GM12872 (cell line): ENCODE data around the gene ASS1.

Experiments
- TF ChIP-seq, protein P1 (sequence below): IDR thresholded peaks from 3 replicates; pipeline ENCODE4 v1.5.1; 2011; ENCODE audit warnings: low read depth, mild to moderate bottlenecking, low read length, moderate library complexity; ENCODE audit not compliant: insufficient read depth

The ASS1 gene

DNA sequence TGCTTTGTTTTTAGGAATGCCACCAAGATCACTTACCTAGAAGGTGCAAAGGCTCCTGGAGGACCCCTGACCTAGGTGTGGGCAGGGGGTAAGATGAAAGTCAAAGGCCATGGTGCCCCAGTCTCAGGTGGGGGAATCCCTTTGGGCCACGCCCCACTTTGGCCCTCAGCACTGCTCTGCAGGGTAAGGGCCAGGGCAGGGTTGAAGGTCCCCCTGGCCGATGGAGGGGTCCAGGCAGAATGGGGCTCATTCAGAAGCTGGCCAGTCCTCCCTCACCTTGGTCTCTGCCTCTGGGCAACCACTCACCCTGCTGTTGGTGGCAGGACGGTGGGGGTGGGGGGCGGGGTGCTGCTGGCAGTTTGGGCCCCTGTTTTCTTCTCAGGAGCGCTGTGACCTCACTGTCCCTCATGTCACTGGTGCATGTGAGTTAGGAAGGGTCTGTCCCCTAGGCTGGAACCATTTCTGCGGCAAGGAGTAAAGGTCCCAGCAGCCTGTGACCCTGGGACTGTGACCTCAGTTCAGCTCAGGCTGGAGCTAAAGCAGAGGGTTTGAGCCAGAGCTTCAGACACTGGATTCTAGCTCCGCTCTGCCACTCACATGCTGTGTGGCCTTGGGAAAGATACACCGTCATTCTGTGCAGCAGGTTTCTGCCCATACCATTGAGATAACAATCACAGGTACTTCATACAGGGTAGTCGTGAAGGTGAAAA is 1.9 kb upstream of the ASS1 start:
- TF ChIP-seq, protein P1, sequence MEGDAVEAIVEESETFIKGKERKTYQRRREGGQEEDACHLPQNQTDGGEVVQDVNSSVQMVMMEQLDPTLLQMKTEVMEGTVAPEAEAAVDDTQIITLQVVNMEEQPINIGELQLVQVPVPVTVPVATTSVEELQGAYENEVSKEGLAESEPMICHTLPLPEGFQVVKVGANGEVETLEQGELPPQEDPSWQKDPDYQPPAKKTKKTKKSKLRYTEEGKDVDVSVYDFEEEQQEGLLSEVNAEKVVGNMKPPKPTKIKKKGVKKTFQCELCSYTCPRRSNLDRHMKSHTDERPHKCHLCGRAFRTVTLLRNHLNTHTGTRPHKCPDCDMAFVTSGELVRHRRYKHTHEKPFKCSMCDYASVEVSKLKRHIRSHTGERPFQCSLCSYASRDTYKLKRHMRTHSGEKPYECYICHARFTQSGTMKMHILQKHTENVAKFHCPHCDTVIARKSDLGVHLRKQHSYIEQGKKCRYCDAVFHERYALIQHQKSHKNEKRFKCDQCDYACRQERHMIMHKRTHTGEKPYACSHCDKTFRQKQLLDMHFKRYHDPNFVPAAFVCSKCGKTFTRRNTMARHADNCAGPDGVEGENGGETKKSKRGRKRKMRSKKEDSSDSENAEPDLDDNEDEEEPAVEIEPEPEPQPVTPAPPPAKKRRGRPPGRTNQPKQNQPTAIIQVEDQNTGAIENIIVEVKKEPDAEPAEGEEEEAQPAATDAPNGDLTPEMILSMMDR, result no peak

GRCh38 chr9:130443456-130443801 is 1.3 kb upstream of the ASS1 start:
- TF ChIP-seq, protein P1, result no peak

DNA sequence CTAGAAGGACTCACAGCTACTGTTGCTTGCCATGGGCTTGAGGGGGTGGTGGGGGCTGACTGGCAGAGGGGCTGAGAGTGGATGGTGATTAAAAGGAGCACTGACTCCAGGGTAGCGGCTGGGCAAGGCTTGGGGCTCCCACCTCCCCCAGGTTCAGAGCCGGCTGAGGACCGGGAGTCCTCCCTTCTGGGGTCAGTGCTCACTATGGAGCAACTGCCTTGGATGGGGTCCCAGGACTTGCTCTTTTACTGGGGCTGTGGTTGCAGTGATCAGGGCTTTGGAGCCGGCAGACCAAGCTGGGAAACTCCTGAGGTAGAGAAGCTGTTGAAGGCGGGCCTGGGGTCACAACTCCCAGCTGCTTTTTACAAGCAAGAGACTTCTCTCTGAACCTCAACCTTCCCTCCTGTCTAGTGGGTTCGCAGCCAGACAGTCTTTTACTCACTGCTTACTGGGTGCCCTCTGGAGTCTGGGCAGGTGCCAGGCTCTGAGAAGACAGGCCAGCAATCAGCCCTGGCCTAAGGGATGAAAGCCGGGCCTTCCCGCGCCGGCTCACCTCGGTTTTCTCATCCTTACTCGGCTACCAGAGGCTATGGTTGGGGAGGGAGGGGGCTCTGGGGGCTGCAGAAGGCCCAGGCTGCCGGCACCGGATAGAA is 795 bp upstream of the ASS1 start:
- TF ChIP-seq, protein P1, result no peak

- TF ChIP-seq, protein P1, result no peak
These were observed 665 bp downstream of the ASS1 start for GRCh38 chr9:130445268-130445983.

DNA sequence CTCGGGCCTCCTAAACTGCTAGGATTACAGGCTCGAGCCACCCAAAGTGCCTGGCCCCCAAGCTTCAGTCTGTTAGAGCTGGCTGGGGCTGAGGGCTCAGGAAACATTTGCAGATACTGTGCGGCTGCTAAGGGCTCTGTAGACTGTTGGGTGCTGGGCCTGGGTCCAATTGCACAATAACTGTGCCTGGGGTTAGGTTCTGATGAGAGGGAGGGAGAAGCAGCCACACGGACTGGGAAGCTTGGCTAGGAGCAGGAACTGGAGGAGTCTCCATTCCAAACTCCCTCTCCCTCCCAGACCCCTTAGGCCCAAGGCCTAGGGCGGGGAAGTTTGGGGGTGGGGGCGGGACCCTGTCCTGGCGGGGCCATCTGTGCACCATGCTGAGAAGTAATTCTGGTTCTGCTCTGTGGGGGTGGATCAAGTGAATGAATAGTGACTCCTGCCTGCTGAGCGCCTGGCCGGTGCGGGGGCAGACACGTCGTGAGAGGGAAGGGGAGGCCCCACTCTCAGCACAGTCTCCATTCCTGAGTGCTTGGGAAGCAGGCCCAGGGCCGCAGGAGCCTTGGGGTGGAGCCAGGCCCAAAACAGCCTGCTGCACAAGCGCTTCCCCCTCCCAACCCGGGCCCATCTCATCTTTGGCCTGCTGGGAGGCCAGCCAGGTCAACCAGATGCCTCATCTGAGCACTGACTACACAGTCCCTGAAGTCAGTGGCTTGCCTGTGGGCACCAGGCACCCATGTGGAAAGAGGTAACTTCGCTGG is 1.5 kb downstream of the ASS1 start:
- TF ChIP-seq, protein P1, result no peak

- TF ChIP-seq, protein P1, result no peak
These were observed 2.5 kb downstream of the ASS1 start for GRCh38 chr9:130447193-130447816.
